AG10803 (cell line): Measurements from ENCODE around the gene WWP2.
"Not testable (repeated sequence)": the region's sequence is repeated elsewhere in the genome, so short reads cannot be mapped to it uniquely, and the experiment has no call there.

Experiments used
- DNase-seq: peaks from one replicate; pipeline ENCODE4 v3.0.0; 2010; ENCODE audit warnings: low read depth
- H3K4me3 ChIP-seq: 2 replicates; pipeline ENCODE4 v1.5.1; 2011; ENCODE audit warnings: mild to moderate bottlenecking, low read length, control low read depth
- TF ChIP-seq, protein P1 (sequence below): conservative IDR thresholded peaks from 2 replicates; pipeline ENCODE4 v1.5.1; 2011; ENCODE audit warnings: mild to moderate bottlenecking, low read length, control low read depth, inconsistent platforms

WWP2 gene

DNA sequence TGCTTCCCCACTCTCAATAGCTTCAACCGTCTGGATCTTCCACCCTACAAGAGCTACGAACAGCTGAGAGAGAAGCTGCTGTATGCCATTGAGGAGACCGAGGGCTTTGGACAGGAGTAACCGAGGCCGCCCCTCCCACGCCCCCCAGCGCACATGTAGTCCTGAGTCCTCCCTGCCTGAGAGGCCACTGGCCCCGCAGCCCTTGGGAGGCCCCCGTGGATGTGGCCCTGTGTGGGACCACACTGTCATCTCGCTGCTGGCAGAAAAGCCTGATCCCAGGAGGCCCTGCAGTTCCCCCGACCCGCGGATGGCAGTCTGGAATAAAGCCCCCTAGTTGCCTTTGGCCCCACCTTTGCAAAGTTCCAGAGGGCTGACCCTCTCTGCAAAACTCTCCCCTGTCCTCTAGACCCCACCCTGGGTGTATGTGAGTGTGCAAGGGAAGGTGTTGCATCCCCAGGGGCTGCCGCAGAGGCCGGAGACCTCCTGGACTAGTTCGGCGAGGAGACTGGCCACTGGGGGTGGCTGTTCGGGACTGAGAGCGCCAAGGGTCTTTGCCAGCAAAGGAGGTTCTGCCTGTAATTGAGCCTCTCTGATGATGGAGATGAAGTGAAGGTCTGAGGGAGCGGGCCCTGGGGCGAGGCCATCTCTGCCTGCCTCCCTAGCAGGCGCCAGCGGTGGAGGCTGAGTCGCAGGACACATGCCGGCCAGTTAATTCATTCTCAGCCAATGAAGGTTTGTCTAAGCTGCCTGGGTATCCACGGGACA lies 177.9 kb downstream of the WWP2 start:
- TF ChIP-seq, protein P1, sequence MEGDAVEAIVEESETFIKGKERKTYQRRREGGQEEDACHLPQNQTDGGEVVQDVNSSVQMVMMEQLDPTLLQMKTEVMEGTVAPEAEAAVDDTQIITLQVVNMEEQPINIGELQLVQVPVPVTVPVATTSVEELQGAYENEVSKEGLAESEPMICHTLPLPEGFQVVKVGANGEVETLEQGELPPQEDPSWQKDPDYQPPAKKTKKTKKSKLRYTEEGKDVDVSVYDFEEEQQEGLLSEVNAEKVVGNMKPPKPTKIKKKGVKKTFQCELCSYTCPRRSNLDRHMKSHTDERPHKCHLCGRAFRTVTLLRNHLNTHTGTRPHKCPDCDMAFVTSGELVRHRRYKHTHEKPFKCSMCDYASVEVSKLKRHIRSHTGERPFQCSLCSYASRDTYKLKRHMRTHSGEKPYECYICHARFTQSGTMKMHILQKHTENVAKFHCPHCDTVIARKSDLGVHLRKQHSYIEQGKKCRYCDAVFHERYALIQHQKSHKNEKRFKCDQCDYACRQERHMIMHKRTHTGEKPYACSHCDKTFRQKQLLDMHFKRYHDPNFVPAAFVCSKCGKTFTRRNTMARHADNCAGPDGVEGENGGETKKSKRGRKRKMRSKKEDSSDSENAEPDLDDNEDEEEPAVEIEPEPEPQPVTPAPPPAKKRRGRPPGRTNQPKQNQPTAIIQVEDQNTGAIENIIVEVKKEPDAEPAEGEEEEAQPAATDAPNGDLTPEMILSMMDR = no peak
- DNase-seq = no peak
- no peak overlapping the region for H3K4me3 ChIP-seq

DNA sequence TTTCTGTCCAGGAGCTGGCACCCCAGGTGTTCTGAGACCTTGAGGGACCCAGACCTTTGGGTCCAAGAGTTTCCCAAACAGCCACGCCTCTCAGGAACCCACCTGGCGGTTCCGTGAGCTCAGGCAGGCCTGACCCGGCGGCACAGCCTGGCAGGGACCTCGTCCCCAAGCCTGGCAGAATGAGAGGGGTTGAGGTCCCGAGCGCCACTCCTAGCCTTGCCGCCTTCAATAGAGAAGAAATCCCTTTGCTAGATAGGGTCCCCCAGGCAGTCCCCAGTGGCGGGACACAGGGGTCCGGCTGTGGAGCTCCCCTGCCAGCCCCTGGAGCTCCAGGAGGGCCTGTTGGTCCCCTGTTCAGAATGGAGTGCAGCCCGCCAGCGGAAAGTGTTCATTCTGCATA lies 178.5 kb downstream of the WWP2 start:
- TF ChIP-seq, protein P1 = no peak
- no peak for DNase-seq
- no peak overlapping the region for H3K4me3 ChIP-seq

DNA sequence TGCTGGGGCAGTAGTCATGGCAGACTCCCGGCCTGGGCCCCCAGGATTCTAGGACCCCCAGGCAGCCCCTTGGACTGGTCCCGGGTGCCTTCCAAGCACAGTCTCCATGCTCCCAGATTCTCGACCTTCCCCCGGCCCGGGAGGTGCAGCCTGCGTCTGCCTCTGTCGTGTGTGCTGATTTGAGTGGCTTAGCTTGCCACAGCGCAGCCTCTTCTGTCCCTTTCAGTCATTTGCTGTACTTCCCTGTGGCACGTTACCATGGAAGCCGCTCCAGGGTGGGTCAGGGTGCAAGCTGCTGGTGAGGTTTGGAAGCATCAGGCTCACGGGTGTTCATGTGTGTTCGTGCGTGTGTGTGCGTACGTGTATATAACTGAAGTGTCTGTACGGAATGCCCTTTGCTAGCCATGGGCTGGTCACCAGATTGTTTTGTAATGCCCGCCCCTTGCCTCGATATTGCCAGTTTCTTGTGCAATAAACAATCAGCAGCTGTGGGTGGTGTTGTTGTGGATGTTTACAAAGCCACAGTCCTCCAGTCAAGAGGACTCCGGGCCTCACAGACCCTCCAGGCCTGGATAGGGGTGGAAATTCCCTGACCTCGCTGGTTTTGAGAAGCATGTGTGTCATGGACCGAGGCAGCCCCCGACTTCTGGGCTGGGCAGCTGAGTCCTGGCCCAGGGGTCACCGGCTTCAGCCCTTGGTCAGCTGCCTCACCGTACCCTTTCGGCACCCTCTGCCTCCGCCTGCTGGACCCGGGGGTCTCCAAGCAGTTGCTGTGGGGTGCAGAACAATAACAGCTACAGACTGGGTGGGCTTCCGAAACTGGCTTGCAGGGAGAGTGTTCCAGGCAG lies 179.3 kb downstream of the WWP2 start:
- peak; percentile 68 for DNase-seq
- TF ChIP-seq, protein P1 = no peak
- H3K4me3 ChIP-seq = no peak overlapping the region

DNA sequence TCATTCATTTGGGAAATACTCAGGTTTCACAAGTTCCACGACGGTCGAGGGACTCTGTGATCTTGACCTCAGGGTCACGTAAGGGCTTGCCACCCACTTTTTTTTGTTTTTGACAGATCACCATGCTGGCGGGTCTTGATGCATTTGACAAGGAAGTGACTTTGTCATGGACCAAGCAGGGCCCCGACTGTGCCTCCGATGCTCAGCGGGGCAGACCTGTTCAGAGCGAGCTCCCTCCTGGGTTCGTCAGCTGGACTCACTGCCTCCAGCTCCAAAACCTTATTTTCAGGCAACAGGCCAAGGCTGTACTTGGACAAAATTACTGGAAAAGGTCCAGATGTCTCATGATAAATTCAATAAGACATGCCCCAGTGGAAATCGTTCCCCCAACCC lies 180.0 kb downstream of the WWP2 start:
- TF ChIP-seq, protein P1 = no peak
- no peak for DNase-seq
- no peak overlapping the region for H3K4me3 ChIP-seq

DNA sequence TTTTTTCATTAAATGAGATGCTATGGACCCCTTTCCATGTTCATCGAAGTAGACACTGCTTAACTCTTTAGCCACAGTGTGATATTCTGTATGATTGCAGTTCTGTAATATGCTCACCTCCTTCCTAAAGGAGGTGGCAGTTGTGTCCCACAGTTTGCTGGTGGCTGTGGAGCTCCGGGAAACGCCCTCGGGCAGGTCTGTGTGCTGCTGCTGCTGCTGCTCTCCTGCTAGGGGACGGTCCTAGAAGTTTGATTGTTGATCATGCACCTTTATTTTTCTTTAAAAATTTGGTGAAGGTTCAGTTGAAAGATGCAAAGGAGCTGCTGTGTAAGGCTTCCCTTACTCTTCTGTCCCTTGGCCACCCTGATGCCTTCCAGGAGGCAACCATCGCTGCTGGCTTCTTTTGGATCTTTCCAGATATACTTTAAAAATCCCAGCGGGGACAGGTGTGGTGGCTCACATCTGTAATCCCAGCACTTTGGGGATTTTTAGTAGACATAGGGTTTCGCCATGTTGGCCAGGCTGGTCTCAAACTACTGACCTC lies 180.6 kb downstream of the WWP2 start:
- no peak overlapping the region for H3K4me3 ChIP-seq
- no peak for DNase-seq
- TF ChIP-seq, protein P1 = no peak

DNA sequence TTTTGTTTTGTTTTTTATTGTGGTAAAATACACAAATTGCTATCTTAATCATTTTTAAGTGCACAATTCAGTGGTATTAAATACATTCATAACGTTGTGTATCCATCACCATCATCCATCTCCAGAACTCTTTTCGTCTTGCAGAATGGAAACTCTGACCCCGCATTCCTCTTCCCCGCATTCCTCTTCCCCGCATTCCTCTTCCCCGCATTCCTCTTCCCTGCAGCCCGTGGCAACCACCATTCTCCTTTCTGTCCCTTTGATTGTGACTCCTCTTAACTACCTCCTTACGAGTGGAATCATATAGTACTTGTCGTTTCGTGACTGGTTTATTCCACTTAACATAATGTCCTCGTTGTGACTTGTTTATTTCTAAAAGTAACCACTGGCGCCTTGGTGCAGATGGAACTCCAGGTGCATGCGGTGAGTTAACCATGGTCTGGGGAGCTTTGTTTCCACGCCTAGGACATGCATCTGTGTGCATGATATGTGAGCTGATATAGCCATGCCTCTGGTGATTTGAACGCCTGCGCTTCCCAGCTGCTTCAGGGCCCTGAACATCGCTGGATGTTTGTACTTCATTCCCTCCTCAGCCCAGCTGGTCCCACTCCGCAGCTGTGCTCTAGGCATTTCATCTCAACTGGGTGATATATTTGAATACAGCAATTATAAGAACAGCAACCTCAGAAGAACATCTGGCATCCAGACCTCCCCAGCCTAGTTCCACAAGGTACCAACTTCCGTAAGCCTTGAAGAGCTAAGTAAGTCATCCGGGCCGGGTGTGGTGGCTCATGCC lies 181.3 kb downstream of the WWP2 start:
- not testable (repeated sequence) for H3K4me3 ChIP-seq, DNase-seq

DNA sequence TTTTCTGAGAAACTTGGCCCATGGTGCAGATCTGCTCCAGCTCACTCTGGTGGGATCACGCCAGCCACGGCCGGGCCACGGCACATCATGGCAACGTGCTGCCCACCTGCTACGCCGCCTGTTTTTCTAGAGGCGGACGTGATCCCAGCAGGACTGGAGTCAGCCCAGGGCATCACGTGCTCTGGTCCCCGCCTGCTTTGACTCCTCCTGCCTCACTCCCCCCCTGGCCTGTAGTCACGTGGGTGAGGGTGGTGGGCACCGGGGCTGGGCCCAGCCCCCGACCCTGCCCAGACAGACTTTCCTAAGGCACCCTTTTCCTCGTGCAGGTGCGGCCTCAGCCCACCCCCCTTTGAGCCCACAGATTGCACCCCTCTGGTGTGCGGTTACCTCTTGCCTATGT lies 188.3 kb downstream of the WWP2 start:
- H3K4me3 ChIP-seq, DNase-seq: not testable (repeated sequence)

DNA sequence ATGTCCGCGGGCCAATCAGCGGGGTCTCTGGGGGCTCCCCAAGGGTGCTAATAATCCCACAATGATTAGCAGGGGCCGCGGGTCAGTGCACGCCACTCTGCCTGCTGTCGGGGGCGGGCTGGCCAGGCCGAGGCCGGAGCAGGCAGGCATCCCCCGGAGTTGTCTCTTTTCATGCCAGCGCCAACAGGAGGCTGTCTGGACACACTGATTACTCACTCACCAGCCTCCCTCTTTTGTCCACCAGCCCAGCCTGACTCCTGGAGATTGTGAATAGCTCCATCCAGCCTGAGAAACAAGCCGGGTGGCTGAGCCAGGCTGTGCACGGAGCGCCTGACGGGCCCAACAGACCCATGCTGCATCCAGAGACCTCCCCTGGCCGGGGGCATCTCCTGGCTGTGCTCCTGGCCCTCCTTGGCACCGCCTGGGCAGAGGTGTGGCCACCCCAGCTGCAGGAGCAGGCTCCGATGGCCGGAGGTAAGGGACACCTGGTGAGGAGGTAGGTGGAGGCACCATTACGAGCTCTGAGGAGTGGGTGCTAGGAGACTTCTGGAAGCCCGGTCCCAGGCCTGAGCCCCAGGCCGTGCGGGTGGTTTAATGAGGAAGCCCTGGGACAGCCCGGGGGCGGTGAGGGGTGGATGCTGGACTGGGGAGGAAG lies 189.0 kb downstream of the WWP2 start, which contains the start of gene CLEC18A:
TSS of gene CLEC18A (plus strand) at position 318 of the 655 bp plus-strand sequence. CDS start at position 351, 33 bp downstream.
- not testable (repeated sequence) for DNase-seq, H3K4me3 ChIP-seq

DNA sequence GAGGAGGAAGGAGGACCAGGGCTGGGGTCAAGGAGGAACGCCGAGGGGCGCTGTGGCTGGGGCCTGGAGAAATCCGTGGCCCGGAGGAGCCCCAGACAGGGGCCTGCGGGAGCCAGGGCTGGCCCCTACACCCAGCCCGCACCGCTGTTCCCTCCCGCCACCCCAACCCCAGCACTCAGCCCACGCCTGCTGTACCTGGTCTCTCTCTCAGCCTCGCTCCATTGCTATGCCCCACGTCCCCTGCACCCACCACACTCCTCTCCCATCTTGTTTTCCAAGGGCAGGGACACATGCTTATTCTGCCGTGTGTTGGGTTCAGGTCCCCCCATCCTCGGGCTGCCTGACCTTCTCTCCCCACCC lies 189.5 kb downstream of the WWP2 start:
- not testable (repeated sequence) for DNase-seq

DNA sequence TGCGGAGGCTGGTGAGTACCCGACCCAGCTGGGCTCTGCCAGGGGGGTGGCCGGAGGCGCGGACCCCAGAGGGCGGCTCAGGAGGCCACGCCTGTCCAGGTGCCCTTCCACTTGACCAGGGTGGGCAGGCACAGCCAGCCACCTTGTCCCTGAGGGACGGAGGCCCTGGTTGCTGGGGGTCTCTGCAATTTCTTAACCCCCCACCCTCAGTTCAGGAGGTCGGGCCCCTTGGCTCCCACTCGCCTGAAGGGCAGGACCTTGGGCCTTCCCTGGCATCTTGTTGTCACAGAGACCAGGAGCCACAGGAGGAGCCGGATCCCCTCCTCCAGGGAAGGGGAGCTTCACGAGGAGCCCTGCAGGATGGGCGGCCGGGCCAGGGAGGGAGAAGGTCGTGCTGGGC lies 190.0 kb downstream of the WWP2 start:
- H3K4me3 ChIP-seq, DNase-seq: not testable (repeated sequence)

More for the DNA sequence above, 189.5 kb downstream of the WWP2 start:
- not testable (repeated sequence) for H3K4me3 ChIP-seq

DNA sequence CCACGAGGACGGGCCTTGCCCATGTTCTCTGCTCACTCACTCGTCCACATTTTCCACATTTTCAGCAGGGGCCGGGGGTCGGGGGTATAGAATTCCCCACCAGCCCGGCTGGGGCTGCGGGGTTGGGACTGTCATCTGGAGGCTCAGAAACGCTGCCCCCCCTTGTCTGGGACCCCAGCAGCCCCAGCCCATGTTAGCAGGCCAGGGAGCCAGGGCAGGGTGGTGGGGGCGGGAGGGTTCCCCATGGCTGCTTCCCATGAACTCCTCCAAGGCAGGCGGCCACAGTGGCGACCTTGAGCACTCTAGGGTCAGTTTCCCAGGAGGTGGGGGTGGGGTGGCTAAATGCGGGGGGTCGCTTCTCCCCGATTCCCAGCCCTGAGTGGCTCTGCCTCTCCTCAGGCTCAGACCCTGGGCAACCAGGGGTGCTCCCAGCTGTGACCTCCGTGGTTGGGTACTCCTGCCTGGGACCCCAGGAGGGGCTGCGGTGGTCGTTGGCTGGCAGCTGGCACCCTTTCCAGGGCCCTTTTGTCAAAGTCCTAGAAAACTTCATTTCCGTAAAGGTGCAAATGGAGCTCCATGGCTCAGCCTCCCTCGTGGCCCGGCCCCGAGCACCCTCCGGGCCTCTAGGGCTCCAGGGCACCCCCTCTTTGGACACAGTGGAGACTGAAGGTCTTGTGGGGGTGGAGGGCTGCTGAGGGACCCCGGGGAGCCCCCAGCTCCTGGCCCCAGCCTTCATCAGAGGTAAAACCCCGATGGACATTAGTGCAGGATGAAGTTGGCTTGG lies 190.6 kb downstream of the WWP2 start:
- not testable (repeated sequence) for DNase-seq, H3K4me3 ChIP-seq
